ENCODE measurements around the gene MAP3K1.

DNA sequence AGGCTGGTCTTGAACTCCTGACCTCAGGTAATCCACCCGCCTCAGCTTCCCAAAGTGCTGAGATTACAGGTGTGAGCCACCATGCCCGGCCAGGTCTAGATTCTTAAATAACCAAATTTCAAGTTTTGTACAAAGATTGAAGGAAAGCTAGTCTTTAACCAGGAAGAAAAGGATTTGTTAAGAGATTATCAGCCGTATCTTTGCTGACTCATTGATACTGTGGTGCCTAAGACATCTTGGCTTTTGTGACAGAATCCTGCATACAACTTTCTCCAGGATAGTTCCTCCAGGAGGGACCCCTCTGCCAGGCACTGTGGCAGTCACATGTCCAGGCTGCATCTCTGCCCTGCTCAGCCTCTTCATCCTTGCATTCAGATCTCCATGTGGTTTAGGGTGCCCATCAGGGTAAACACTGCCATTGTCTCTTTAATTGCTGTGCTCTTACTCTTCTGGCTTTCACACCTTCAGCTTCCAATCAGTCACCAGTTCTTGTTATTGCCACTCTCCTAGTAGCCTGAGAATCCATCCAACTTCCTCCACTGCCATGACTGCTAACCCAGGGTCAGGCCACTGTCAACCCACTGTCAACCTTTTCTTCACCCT, 10.0 kb downstream of the MAP3K1 start:
- TF ChIP-seq, protein P1, sequence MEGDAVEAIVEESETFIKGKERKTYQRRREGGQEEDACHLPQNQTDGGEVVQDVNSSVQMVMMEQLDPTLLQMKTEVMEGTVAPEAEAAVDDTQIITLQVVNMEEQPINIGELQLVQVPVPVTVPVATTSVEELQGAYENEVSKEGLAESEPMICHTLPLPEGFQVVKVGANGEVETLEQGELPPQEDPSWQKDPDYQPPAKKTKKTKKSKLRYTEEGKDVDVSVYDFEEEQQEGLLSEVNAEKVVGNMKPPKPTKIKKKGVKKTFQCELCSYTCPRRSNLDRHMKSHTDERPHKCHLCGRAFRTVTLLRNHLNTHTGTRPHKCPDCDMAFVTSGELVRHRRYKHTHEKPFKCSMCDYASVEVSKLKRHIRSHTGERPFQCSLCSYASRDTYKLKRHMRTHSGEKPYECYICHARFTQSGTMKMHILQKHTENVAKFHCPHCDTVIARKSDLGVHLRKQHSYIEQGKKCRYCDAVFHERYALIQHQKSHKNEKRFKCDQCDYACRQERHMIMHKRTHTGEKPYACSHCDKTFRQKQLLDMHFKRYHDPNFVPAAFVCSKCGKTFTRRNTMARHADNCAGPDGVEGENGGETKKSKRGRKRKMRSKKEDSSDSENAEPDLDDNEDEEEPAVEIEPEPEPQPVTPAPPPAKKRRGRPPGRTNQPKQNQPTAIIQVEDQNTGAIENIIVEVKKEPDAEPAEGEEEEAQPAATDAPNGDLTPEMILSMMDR (IDR thresholded peaks at IDR 0.05; ENCODE audit: low read depth, low read length) = no peak
- TF ChIP-seq EZH2phosphoT487 (IDR thresholded peaks at IDR 0.05; ENCODE audit: low read depth) = no peak

All from OCI-LY3 (cell line).